ENCODE data around the gene ABCC11. TPM values are rescaled to one million over a fixed set of nuclear protein-coding genes. Genes with fewer than 3 reads are reported as not detected.

The ABCC11 gene
- polyA plus RNA-seq, 2 of the 4 experiments (the other 2 are of a cell fraction), result 0.19 to 0.21 TPM

GRCh38 chr16:48156790-48157209, 90.5 kb downstream of the ABCC11 start (continued):
- peak; percentile 91 for TF ChIP-seq CTCF (IDR thresholded peaks at IDR 0.05)
- TF ChIP-seq BHLHE40 (IDR thresholded peaks at IDR 0.05; ENCODE audit: low read depth, low read length), result no peak

GRCh38 chr16:48155926-48156789, 91.2 kb downstream of the ABCC11 start, which contains the start of gene ABCC12:
ABCC12 (minus strand) TSS chr16:48155993; CDS start chr16:48146424, 9,569 bp downstream.
- Histone ChIP-seq H3K9me3 (no peaks in the 10 kb centered on the region), H3K4me3 (no peak within 1 kb of the TSS), H3K27ac (peak within 1 kb of the TSS; percentile 72 to 85), H3K4me1 (peaks cover 34% of the 10 kb centered on the region), H3K4me2 (peak within 1 kb of the TSS; percentile 52)
- 72% methylated on average over 24 of the region's 24 CpGs for WGBS (ENCODE audit: missing lambda C conversion rate)
- DNase-seq (ENCODE audit: low read depth in 1 of 2, low spot score in 1 of 2) (no peak), FAIRE-seq (no peak), ATAC-seq (peak in 1 of 2 experiments; percentile 50; a peak in 3 of 6 replicates)
- TF ChIP-seq NFE2L2 (conservative IDR thresholded peaks at IDR 0.05; ENCODE audit: low read length) (no peak), BCL3 (IDR thresholded peaks at IDR 0.05) (no peak), RAD21 (conservative IDR thresholded peaks at IDR 0.05 in 1 of 2, IDR thresholded peaks at IDR 0.05 in 1 of 2) (no peak), FOXS1 (CRISPR knock-in tag; IDR thresholded peaks at IDR 0.05) (no peak), TP53 (CRISPR knock-in tag; IDR thresholded peaks at IDR 0.05) (no peak), RARB (CRISPR knock-in tag; IDR thresholded peaks at IDR 0.05) (no peak), EHF (CRISPR knock-in tag; IDR thresholded peaks at IDR 0.05) (no peak), CHD4 (IDR thresholded peaks at IDR 0.05; ENCODE audit: borderline replicate concordance) (no peak), RFX5 (IDR thresholded peaks at IDR 0.05) (no peak), PBX3 (IDR thresholded peaks at IDR 0.05) (no peak), CHD2 (IDR thresholded peaks at IDR 0.05; ENCODE audit: low read length, partially characterized antibody) (no peak), JUNB (IDR thresholded peaks at IDR 0.05) (no peak), JUN (IDR thresholded peaks at IDR 0.05) (no peak), RCOR1 (IDR thresholded peaks at IDR 0.05; ENCODE audit: low read depth, low read length) (no peak), SMC3 (IDR thresholded peaks at IDR 0.05) (no peak), CBX2 (IDR thresholded peaks at IDR 0.05; ENCODE audit: borderline replicate concordance, low read depth) (no peak), ZSCAN20 (CRISPR knock-in tag; IDR thresholded peaks at IDR 0.05) (no peak)
- POLR2A ChIA-PET, result interaction anchor here (1.5 kb wide), 1 partner anchor 29 kb away, joined by 4 read pairs; no protein-coding TSS in a partner anchor
- CTCF ChIA-PET, result interaction anchor here (0.7 to 3.7 kb wide), 25 partner anchors 9 to 1209 kb away, joined by 3 to 20 read pairs (median 5); partner anchors contain the start of gene NETO2

- H3K4me3 ChIP-seq, result no peak overlapping the region
- ATAC-seq (no peak), FAIRE-seq (no peak), DNase-seq (ENCODE audit: low read depth in 1 of 2, low spot score in 1 of 2) (no peak)
- ChIA-PET POLR2A (no interaction called here), CTCF (interaction anchor here (2.1 kb wide), 1 partner anchor 1010 kb away, joined by 5 read pairs; the partner anchor contains the start of gene NETO2)
- H3K4me1 ChIP-seq, result peaks cover 29% of the 10 kb centered on the region
- no peak overlapping the region for H3K4me2 ChIP-seq
- peak overlapping the region in 1 of 2 experiments; percentile 40; a peak in 1 of 6 replicates for H3K27ac ChIP-seq
- 92% methylated on average over 5 of the region's 5 CpGs for WGBS (ENCODE audit: missing lambda C conversion rate)
- H3K9me3 ChIP-seq, result peaks cover 1% of the 10 kb centered on the region; the same call in 2 of the 3 replicates
- no peak for TF ChIP-seq FOSL2 (IDR thresholded peaks at IDR 0.05)
- TF ChIP-seq FOSL2 (CRISPR knock-in tag; IDR thresholded peaks at IDR 0.05), result no peak
- TF ChIP-seq CHD2 (IDR thresholded peaks at IDR 0.05; ENCODE audit: low read length, partially characterized antibody), result no peak
- TF ChIP-seq FOSB (CRISPR knock-in tag; IDR thresholded peaks at IDR 0.05), result no peak
- no peak for TF ChIP-seq TP53 (CRISPR knock-in tag; IDR thresholded peaks at IDR 0.05)
- TF ChIP-seq ESRRA (IDR thresholded peaks at IDR 0.05; ENCODE audit: borderline replicate concordance, low read length), result no peak
- no peak for TF ChIP-seq E2F6 (IDR thresholded peaks at IDR 0.05; ENCODE audit: borderline replicate concordance, low read depth)
- TF ChIP-seq RARB (CRISPR knock-in tag; IDR thresholded peaks at IDR 0.05), result no peak
- TF ChIP-seq ZFP36 (IDR thresholded peaks at IDR 0.05; ENCODE audit: borderline replicate concordance, partially characterized antibody), result no peak
- TF ChIP-seq POLR2A (IDR thresholded peaks at IDR 0.05; ENCODE audit: low read length), result no peak
- TF ChIP-seq HEYL (CRISPR knock-in tag; IDR thresholded peaks at IDR 0.05), result no peak
Measured at GRCh38 chr16:48153774-48154173, 93.6 kb downstream of the ABCC11 start.
